Measurements from ENCODE around the gene FBXO28.

GRCh38 chr1:224064150-224064549 lies 49.8 kb upstream of the FBXO28 start:
- no peak for TF ChIP-seq CHD2 (IDR thresholded peaks at IDR 0.05; ENCODE audit: borderline replicate concordance, low read depth, low read length)
- no peak for TF ChIP-seq SREBF2 (IDR thresholded peaks at IDR 0.05; ENCODE audit: low read length)
- TF ChIP-seq RELA (IDR thresholded peaks at IDR 0.05; ENCODE audit: borderline replicate concordance, partially characterized antibody): no peak
- no peak for TF ChIP-seq E2F8 (IDR thresholded peaks at IDR 0.05; ENCODE audit: low read depth, partially characterized antibody)
- no peak for TF ChIP-seq POLR2AphosphoS5 (IDR thresholded peaks at IDR 0.05; ENCODE audit: low read length)
- TF ChIP-seq EZH2 (IDR thresholded peaks at IDR 0.05; ENCODE audit: borderline replicate concordance, control insufficient read depth, low read depth, low read length): no peak
- TF ChIP-seq MXI1 (IDR thresholded peaks at IDR 0.05; ENCODE audit: low read depth, low read length): no peak
- no peak for TF ChIP-seq CTCF (IDR thresholded peaks at IDR 0.05 in 2 of 3, conservative IDR thresholded peaks at IDR 0.05 in 1 of 3; ENCODE audit: control insufficient read depth in 2 of 3, extremely low read depth in 1 of 3, insufficient read depth in 1 of 3, low read depth in 3 of 3, low read length in 3 of 3)
- TF ChIP-seq ZZZ3 (IDR thresholded peaks at IDR 0.05; ENCODE audit: control insufficient read depth, insufficient read length, low read depth): no peak
